Smooth muscle cell (in vitro differentiated cells): Measurements from ENCODE around the gene SAE1. TPM values are rescaled to one million over a fixed set of nuclear protein-coding genes. Genes with fewer than 3 reads are reported as not detected.

Experiments
- DNase-seq: peaks from one replicate; lab custom pipeline; 2025; ENCODE audit not compliant: unreplicated experiment; lab: John Stamatoyannopoulos, UW
- H2AFZ ChIP-seq: fragments of 200-600 bp; sonication (generic); 2 replicates; pipeline ENCODE4 v1.6.0; 2016; ENCODE audit warnings: antibody characterized with exemption, low read depth, mild to moderate bottlenecking
- H3F3A ChIP-seq: fragments of 200-600 bp; sonication (generic); 2 replicates; pipeline ENCODE4 v1.6.0; 2017; ENCODE audit warnings: antibody characterized with exemption, low read depth
- H3K27ac ChIP-seq: fragments of 200-600 bp; sonication (generic); 2 replicates; pipeline ENCODE4 v1.5.1; 2016; ENCODE audit warnings: low read depth, mild to moderate bottlenecking
- H3K27me3 ChIP-seq: fragments of 200-600 bp; sonication (generic); 2 replicates; pipeline ENCODE4 v1.6.1; 2016; ENCODE audit warnings: low read depth, mild to moderate bottlenecking
- H3K36me3 ChIP-seq: fragments of 200-600 bp; sonication (generic); 2 replicates; pipeline ENCODE4 v1.5.1; 2016; ENCODE audit warnings: low read depth
- H3K4me1 ChIP-seq: fragments of 200-600 bp; sonication (generic); 2 replicates; pipeline ENCODE4 v1.5.1; 2016; ENCODE audit warnings: low read depth
- H3K4me2 ChIP-seq: fragments of 200-600 bp; sonication (generic); 2 replicates; pipeline ENCODE4 v1.6.0; 2016; ENCODE audit warnings: mild to moderate bottlenecking
- H3K4me3 ChIP-seq: fragments of 200-600 bp; sonication (generic); 2 replicates; pipeline ENCODE4 v1.5.1; 2016; ENCODE audit warnings: mild to moderate bottlenecking
- H3K79me2 ChIP-seq: fragments of 200-600 bp; sonication (generic); 2 replicates; pipeline ENCODE4 v1.6.0; 2016; ENCODE audit warnings: low read depth, mild to moderate bottlenecking
- H3K9ac ChIP-seq: fragments of 200-600 bp; sonication (generic); 2 replicates; pipeline ENCODE4 v1.6.0; 2016; ENCODE audit warnings: low read depth
- H3K9me3 ChIP-seq: fragments of 200-600 bp; sonication (generic); replicated peaks from 2 replicates; pipeline ENCODE4 v1.5.1; 2016; ENCODE audit warnings: low read depth
- H4K20me1 ChIP-seq: fragments of 200-600 bp; sonication (generic); 2 replicates; pipeline ENCODE4 v1.6.0; 2016; ENCODE audit warnings: low read depth
- WGBS: methylation state at CpG from one replicate; pipeline ENCODE4 v1.1.7; 2016; ENCODE audit warnings: low lambda C conversion rate; 5-methylcytosine and 5-hydroxymethylcytosine counted together
- polyA plus RNA-seq: library from polyadenylated mRNA; unstranded; fragments of >200 nt; fragmentation: Nextera tagmentation; extraction: Ambion mirVana; gene quantifications from 2 replicates; pipeline ENCODE4 v1.2.1, GENCODE V29; 2016
- total RNA-seq: library from RNA; depleted of rRNA; stranded (reverse); fragments of >200 nt; gene quantifications from 2 replicates; pipeline ENCODE4 v1.2.3, GENCODE V29; 2014
- TF ChIP-seq, protein P1 (sequence below): fragments of 200-600 bp; sonication (generic); IDR thresholded peaks from 2 replicates; pipeline ENCODE4 v1.5.1; 2017; ENCODE audit warnings: borderline replicate concordance, mild to moderate bottlenecking, antibody characterized with exemption; ENCODE audit not compliant: insufficient read depth, poor library complexity, severe bottlenecking

Gene SAE1
- total and polyA plus RNA-seq, 2 experiments from 2014 or later: 65.9 to 89.4 TPM

DNA sequence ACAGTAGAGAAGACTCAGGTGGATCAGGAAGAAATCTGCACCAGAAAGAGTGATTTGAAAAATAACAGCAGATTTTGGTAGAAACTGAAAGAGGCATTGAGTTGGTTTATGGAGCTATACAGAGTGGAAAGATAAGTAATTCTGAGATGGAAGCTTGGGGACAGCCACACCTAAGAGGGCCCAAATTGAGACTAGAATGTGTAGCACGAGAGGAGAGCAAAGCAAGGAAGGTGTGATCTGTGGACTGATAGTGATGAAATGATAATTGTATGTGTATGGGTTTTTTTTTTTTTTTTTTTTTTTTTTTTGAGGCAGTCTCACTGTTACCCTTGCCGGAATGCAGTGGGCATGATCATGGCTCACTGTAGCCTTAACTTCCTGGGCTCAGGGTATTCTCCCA lies 16.3 kb downstream of the SAE1 start:
- peaks cover 53% of the 10 kb centered on the region for H3K79me2 ChIP-seq
- H3K9me3 ChIP-seq: no peaks in the 10 kb centered on the region

DNA sequence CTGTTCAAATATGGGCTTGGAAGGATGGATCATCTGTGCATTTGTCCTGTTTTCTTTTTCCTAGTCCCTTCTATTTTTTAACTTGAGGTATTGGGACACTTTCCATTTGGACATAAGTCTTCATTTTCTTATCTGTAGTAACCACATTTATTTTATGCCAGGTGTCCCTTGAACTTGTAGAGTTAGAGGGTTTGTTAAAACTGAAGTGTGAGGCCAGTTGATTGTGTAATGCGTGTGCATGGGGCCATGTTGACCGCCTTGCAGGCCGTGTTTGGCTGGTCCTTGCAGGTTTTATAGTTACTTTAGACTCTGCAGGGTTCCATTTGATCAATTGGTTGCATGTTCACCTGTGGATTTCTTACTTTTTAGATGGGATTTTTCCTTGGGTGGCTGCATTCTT lies 21.0 kb downstream of the SAE1 start:
- no peak for DNase-seq
- H3K4me1 ChIP-seq: peaks cover 2% of the 10 kb centered on the region
- no peak overlapping the region for H3K9ac ChIP-seq
- peaks cover 1% of the 10 kb centered on the region for H3F3A ChIP-seq
- H3K79me2 ChIP-seq: peaks cover 26% of the 10 kb centered on the region
- TF ChIP-seq, protein P1, sequence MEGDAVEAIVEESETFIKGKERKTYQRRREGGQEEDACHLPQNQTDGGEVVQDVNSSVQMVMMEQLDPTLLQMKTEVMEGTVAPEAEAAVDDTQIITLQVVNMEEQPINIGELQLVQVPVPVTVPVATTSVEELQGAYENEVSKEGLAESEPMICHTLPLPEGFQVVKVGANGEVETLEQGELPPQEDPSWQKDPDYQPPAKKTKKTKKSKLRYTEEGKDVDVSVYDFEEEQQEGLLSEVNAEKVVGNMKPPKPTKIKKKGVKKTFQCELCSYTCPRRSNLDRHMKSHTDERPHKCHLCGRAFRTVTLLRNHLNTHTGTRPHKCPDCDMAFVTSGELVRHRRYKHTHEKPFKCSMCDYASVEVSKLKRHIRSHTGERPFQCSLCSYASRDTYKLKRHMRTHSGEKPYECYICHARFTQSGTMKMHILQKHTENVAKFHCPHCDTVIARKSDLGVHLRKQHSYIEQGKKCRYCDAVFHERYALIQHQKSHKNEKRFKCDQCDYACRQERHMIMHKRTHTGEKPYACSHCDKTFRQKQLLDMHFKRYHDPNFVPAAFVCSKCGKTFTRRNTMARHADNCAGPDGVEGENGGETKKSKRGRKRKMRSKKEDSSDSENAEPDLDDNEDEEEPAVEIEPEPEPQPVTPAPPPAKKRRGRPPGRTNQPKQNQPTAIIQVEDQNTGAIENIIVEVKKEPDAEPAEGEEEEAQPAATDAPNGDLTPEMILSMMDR: no peak
- peaks cover 19% of the 10 kb centered on the region for H4K20me1 ChIP-seq
- H2AFZ ChIP-seq: no peak overlapping the region
- peaks cover 7% of the 10 kb centered on the region for H3K36me3 ChIP-seq
- no peaks in the 10 kb centered on the region for H3K27me3 ChIP-seq
- no peak overlapping the region for H3K4me2 ChIP-seq
- no peak overlapping the region for H3K4me3 ChIP-seq
- 92% methylated on average over 3 of the region's 3 CpGs for WGBS
- no peaks in the 10 kb centered on the region for H3K9me3 ChIP-seq
- H3K27ac ChIP-seq: no peak overlapping the region

More for the DNA sequence above, 16.3 kb downstream of the SAE1 start:
- Histone ChIP-seq H3K27me3 (no peaks in the 10 kb centered on the region), H4K20me1 (peaks cover 32% of the 10 kb centered on the region), H3K4me1 (no peaks in the 10 kb centered on the region), H3K4me2 (no peak overlapping the region), H3F3A (peaks cover 1% of the 10 kb centered on the region), H2AFZ (no peak overlapping the region), H3K27ac (no peak overlapping the region), H3K4me3 (no peak overlapping the region), H3K36me3 (peaks cover 7% of the 10 kb centered on the region), H3K9ac (no peak overlapping the region)
- 99% methylated on average over 2 of the region's 2 CpGs for WGBS
- no peak for DNase-seq
- TF ChIP-seq, protein P1: no peak

DNA sequence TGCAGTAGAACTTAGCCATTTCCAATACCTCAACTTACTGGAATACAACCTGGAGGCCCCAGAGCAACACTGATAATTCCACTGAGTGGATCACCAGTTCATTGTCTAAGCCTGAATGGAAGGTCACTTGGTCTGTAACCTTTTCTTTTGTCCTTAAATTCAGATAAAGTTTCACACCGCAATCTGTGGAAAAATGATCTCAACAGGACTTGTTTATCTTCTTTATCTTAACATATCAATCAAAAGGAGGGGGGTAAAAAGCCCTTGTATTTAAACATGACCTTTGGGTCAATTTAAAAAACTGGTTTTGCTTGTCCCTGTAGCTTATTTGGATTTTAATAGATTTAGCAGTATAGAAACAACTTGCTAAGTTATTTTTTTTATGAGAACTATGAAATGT lies 21.6 kb downstream of the SAE1 start:
- no peak overlapping the region for H3K4me3 ChIP-seq
- 77% methylated on average over 1 of the region's 1 CpG for WGBS
- H3K27ac ChIP-seq: peak overlapping the region; percentile 70
- peaks cover 4% of the 10 kb centered on the region for H3F3A ChIP-seq
- TF ChIP-seq, protein P1: no peak
- no peaks in the 10 kb centered on the region for H3K27me3 ChIP-seq
- peaks cover 8% of the 10 kb centered on the region for H3K4me1 ChIP-seq
- DNase-seq: no peak
- H4K20me1 ChIP-seq: peaks cover 24% of the 10 kb centered on the region
- H3K36me3 ChIP-seq: peaks cover 7% of the 10 kb centered on the region
- no peaks in the 10 kb centered on the region for H3K9me3 ChIP-seq
- no peak overlapping the region for H2AFZ ChIP-seq
- H3K4me2 ChIP-seq: peak overlapping the region; percentile 25
- peaks cover 21% of the 10 kb centered on the region for H3K79me2 ChIP-seq
- H3K9ac ChIP-seq: no peak overlapping the region

DNA sequence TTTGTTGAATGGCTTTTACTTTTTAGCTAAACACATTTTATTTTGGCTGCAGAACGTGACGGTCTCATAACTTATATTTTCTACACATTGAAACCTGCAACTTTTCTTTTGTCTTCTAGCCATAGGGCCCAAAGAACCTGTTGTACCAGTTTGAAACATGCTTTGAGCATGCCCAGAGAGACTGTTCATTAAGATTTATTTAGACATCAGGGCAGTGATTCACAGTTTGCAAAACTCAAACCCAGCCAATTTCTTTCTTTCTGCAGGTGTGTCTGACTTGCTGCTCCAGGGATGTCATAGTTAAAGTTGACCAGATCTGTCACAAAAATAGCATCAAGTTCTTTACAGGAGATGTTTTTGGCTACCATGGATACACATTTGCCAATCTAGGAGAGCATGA lies 22.0 kb downstream of the SAE1 start:
- Histone ChIP-seq H3K4me3 (no peak overlapping the region), H3F3A (peaks cover 4% of the 10 kb centered on the region), H3K4me2 (peak overlapping the region; percentile 25), H2AFZ (no peak overlapping the region), H3K4me1 (peaks cover 12% of the 10 kb centered on the region), H3K27ac (peak overlapping the region; percentile 70), H3K27me3 (no peaks in the 10 kb centered on the region), H3K79me2 (peaks cover 19% of the 10 kb centered on the region), H3K9ac (no peak overlapping the region), H4K20me1 (peaks cover 29% of the 10 kb centered on the region), H3K9me3 (no peaks in the 10 kb centered on the region), H3K36me3 (peaks cover 7% of the 10 kb centered on the region)
- WGBS: 78% methylated on average over 2 of the region's 2 CpGs
- TF ChIP-seq, protein P1: no peak
- DNase-seq: no peak
